Body of pancreas (tissue), 4 donors: ENCODE results near the gene ABHD12B.
"Not testable (repeated sequence)": the region's sequence is repeated elsewhere in the genome, so short reads cannot be mapped to it uniquely, and the experiment has no call there.

Experiments
- CTCF ChIP-seq, 7 experiments: fragments of 450-650 bp in 4 of 7; fragments of 200-600 bp in 3 of 7; sonication (generic) in 3 of 7; IDR thresholded peaks; one replicate each; pipeline ENCODE4 v1.5.1; 2016 to 2019; ENCODE audit warnings: antibody characterized with exemption in 7 of 7
- POLR2A ChIP-seq, 3 donors: fragments of 450-650 bp; IDR thresholded peaks; one replicate each; pipeline ENCODE4 v1.6.1; 2016; ENCODE audit warnings: antibody characterized with exemption in 3 of 3, mild to moderate bottlenecking in 2 of 3

- TF ChIP-seq CTCF, POLR2A (IDR thresholded peaks at IDR 0.05): not testable (repeated sequence)
These were observed 69.8 kb downstream of the ABHD12B start for GRCh38 chr14:50941638-50942037.
